ENCODE results near the gene WDR75.

The WDR75 gene

GRCh38 chr2:189440947-189441708, at the start of gene WDR75:
Gene WDR75, plus strand, starts transcription at chr2:189441474. Its CDS starts 19 bp downstream, at chr2:189441493.
- Histone ChIP-seq H3K27ac (peak within 1 kb of the TSS; percentile 92 to 95), H3K4me3 (peak within 1 kb of the TSS; percentile 93)

GRCh38 chr2:189393440-189394111, 47.7 kb upstream of the WDR75 start:
- no peak for DNase-seq (ENCODE audit: low spot score)
- Histone ChIP-seq H3K4me3 (no peak overlapping the region), H3K27ac (peak overlapping the region in 1 of 2 donors; percentile 43)
- TF ChIP-seq CTCF (IDR thresholded peaks at IDR 0.05), result no peak

More at GRCh38 chr2:189440947-189441708, at the start of gene WDR75:
- no peak for TF ChIP-seq CTCF (IDR thresholded peaks at IDR 0.05)
- DNase-seq (ENCODE audit: low spot score), result peak; percentile 96

GRCh38 chr2:189394525-189394924, 46.7 kb upstream of the WDR75 start:
- TF ChIP-seq CTCF (IDR thresholded peaks at IDR 0.05), result no peak
- Histone ChIP-seq H3K4me3 (no peak overlapping the region), H3K27ac (no peak overlapping the region)
- DNase-seq (ENCODE audit: low spot score), result no peak

GRCh38 chr2:189402932-189403331, 38.3 kb upstream of the WDR75 start:
- no peak for DNase-seq (ENCODE audit: low spot score)
- Histone ChIP-seq H3K4me3 (no peak overlapping the region), H3K27ac (no peak overlapping the region)
- no peak for TF ChIP-seq CTCF (IDR thresholded peaks at IDR 0.05)

- H3K27ac ChIP-seq, result no peak overlapping the region
- no peak for TF ChIP-seq CTCF (IDR thresholded peaks at IDR 0.05)
- DNase-seq (ENCODE audit: low spot score), result no peak
These were observed 34.6 kb upstream of the WDR75 start for GRCh38 chr2:189406586-189407233.

GRCh38 chr2:189407281-189408209, 33.7 kb upstream of the WDR75 start:
- Histone ChIP-seq H3K4me3 (peak overlapping the region; percentile 55), H3K27ac (peak overlapping the region in 1 of 2 donors; percentile 64)
- TF ChIP-seq CTCF (IDR thresholded peaks at IDR 0.05), result no peak
- no peak for DNase-seq (ENCODE audit: low spot score)

More at GRCh38 chr2:189406586-189407233, 34.6 kb upstream of the WDR75 start:
- H3K4me3 ChIP-seq, result no peak overlapping the region
